IMR-90 (cell line): ENCODE measurements around the gene FIBCD1. TPM values are rescaled to one million over a fixed set of nuclear protein-coding genes. Genes with fewer than 3 reads are reported as not detected.

ENCODE experiments used
- ATAC-seq: fragments of 200-7000 bp; cut with Tn5 transposase; 2 replicates; pipeline ENCODE4 v1.9.1; 2020; ENCODE audit warnings: low read depth, mild to moderate bottlenecking, moderate library complexity
- BruUV-seq: library from RNA; stranded (reverse); fragments of 400-500 nt; replicated peaks from 2 replicates; lab custom pipeline; 2021; lab: Mats Ljungman, UMichigan
- CTCF ChIA-PET: fragments of 300-600 bp; formaldehyde crosslinking; extraction: SDS; loops from one replicate; lab custom pipeline; 2021; ENCODE audit warnings: antibody characterized with exemption; lab: Yijun Ruan, JAX
- POLR2A ChIA-PET: fragments of 300-600 bp; sonication (Branson Sonifier 250); formaldehyde crosslinking; loops from one replicate; lab custom pipeline; 2022; ENCODE audit warnings: antibody characterized with exemption; ENCODE audit not compliant: unreplicated experiment; lab: Charles Lee
- DNase-seq: peaks from one replicate; pipeline ENCODE4 v3.0.0; 2013
- H2AFZ ChIP-seq: replicated peaks from 2 replicates; pipeline ENCODE3; 2013; ENCODE audit warnings: low read length, mild to moderate bottlenecking; ENCODE audit not compliant: poor library complexity
- H2AK5ac ChIP-seq: 2 replicates; pipeline ENCODE4 v1.6.1; 2013; ENCODE audit warnings: low read depth, low read length, inconsistent platforms
- H2AK9ac ChIP-seq: replicated peaks from 2 replicates; pipeline ENCODE3; 2013; ENCODE audit warnings: mild to moderate bottlenecking, low read depth, low read length, moderate library complexity; ENCODE audit not compliant: poor library complexity
- H2BK120ac ChIP-seq: 2 replicates; pipeline ENCODE4 v1.6.1; 2013; ENCODE audit warnings: low read depth, low read length, inconsistent platforms
- H2BK15ac ChIP-seq: 3 replicates; pipeline ENCODE4 v1.6.1; 2013; ENCODE audit warnings: low read depth, low read length, inconsistent platforms
- H2BK20ac ChIP-seq: 2 replicates; pipeline ENCODE4 v1.6.1; 2013; ENCODE audit warnings: low read depth, mild to moderate bottlenecking, inconsistent platforms, low read length, moderate library complexity
- H2BK5ac ChIP-seq: 2 replicates; pipeline ENCODE4 v1.6.1; 2013; ENCODE audit warnings: mild to moderate bottlenecking, low read depth, low read length, inconsistent platforms; ENCODE audit not compliant: poor library complexity, severe bottlenecking
- H3K14ac ChIP-seq: replicated peaks from 2 replicates; pipeline ENCODE4 v1.6.1; 2013; ENCODE audit warnings: low read depth, low read length, inconsistent platforms
- H3K18ac ChIP-seq: 2 replicates; pipeline ENCODE4 v1.6.1; 2013; ENCODE audit warnings: low read depth, low read length, control low read depth
- H3K23ac ChIP-seq: 2 replicates; pipeline ENCODE4 v1.6.1; 2013; ENCODE audit warnings: low read depth, low read length, inconsistent platforms
- H3K27ac ChIP-seq: 2 replicates; pipeline ENCODE4 v1.5.1; 2013; ENCODE audit warnings: mild to moderate bottlenecking, control low read depth, low read length; ENCODE audit not compliant: insufficient read depth
- H3K27me3 ChIP-seq: 2 replicates; pipeline ENCODE4 v1.6.1; 2013; ENCODE audit warnings: low read length; ENCODE audit not compliant: control insufficient read depth, insufficient read depth
- H3K36me3 ChIP-seq: 2 replicates; pipeline ENCODE4 v1.6.1; 2013; ENCODE audit warnings: low read length, mixed read lengths; ENCODE audit not compliant: control insufficient read depth, insufficient read depth
- H3K4ac ChIP-seq: 2 replicates; pipeline ENCODE4 v1.6.1; 2013; ENCODE audit warnings: low read depth, low read length, inconsistent platforms
- H3K4me1 ChIP-seq: 2 replicates; pipeline ENCODE4 v1.6.1; 2013; ENCODE audit warnings: low read length, mixed read lengths; ENCODE audit not compliant: control insufficient read depth, insufficient read depth
- H3K4me2 ChIP-seq: 2 replicates; pipeline ENCODE4 v1.6.1; 2013; ENCODE audit warnings: low read depth, mild to moderate bottlenecking, control low read depth, low read length, moderate library complexity
- H3K4me3 ChIP-seq: 2 replicates; pipeline ENCODE4 v1.5.1; 2013; ENCODE audit warnings: low read depth, mild to moderate bottlenecking, control low read depth, low read length, moderate library complexity; ENCODE audit not compliant: insufficient read depth
- H3K56ac ChIP-seq: 2 replicates; pipeline ENCODE4 v1.6.1; 2013; ENCODE audit warnings: low read length, inconsistent platforms; ENCODE audit not compliant: insufficient read depth; ENCODE audit errors: extremely low read depth
- H3K79me1 ChIP-seq, 2 experiments: 2 replicates each; pipeline ENCODE4 v1.6.1; 2013; ENCODE audit warnings: low read length in 2 of 2, inconsistent platforms in 1 of 2, low read depth in 1 of 2
- H3K9ac ChIP-seq: 2 replicates; pipeline ENCODE4 v1.6.1; 2013; ENCODE audit warnings: low read depth, low read length, control low read depth
- H3K9me1 ChIP-seq: 2 replicates; pipeline ENCODE4 v1.6.1; 2013; ENCODE audit warnings: low read length, inconsistent platforms; ENCODE audit not compliant: insufficient read depth
- H3K9me3 ChIP-seq: 2 replicates; pipeline ENCODE4 v1.6.1; 2013; ENCODE audit warnings: low read length; ENCODE audit not compliant: control insufficient read depth, insufficient read depth
- H4K20me1 ChIP-seq: 2 replicates; pipeline ENCODE4 v1.6.1; 2013; ENCODE audit warnings: low read length, inconsistent platforms; ENCODE audit not compliant: insufficient read depth
- H4K5ac ChIP-seq: 2 replicates; pipeline ENCODE4 v1.6.1; 2013; ENCODE audit warnings: mild to moderate bottlenecking, low read depth, low read length, control low read depth
- H4K8ac ChIP-seq, 2 experiments: 2 replicates each; pipeline ENCODE4 v1.6.1; 2013; ENCODE audit warnings: low read depth in 2 of 2, low read length in 2 of 2, control low read depth in 1 of 2, inconsistent platforms in 1 of 2
- H4K91ac ChIP-seq: 2 replicates; pipeline ENCODE4 v1.6.1; 2013; ENCODE audit warnings: low read depth, low read length, inconsistent platforms; ENCODE audit not compliant: insufficient read depth
- BHLHE40 ChIP-seq: fragments of 150-350 bp; IDR thresholded peaks from 2 replicates; pipeline ENCODE4 v1.6.1; 2016; ENCODE audit warnings: mild to moderate bottlenecking, low read depth, low read length
- CEBPB ChIP-seq: IDR thresholded peaks from 2 replicates; pipeline ENCODE4 v1.6.1; 2012; ENCODE audit warnings: low read depth, low read length, improper control_type of control experiment
- CHD1 ChIP-seq: IDR thresholded peaks from 2 replicates; pipeline ENCODE4 v1.6.1; 2012; ENCODE audit warnings: low read depth, low read length, improper control_type of control experiment
- CTCF ChIP-seq: conservative IDR thresholded peaks from 2 replicates; pipeline ENCODE4 v1.5.1; 2012; ENCODE audit warnings: mild to moderate bottlenecking, low read depth, low read length, improper control_type of control experiment
- FOS ChIP-seq: fragments of 150-350 bp; IDR thresholded peaks from 2 replicates; pipeline ENCODE4 v1.6.1; 2016; ENCODE audit warnings: low read depth, low read length
- MAFK ChIP-seq: IDR thresholded peaks from 2 replicates; pipeline ENCODE4 v1.6.1; 2012; ENCODE audit warnings: low read depth, low read length, improper control_type of control experiment
- MXI1 ChIP-seq: IDR thresholded peaks from 2 replicates; pipeline ENCODE4 v1.6.1; 2012; ENCODE audit warnings: low read depth, mild to moderate bottlenecking, low read length, moderate library complexity, borderline replicate concordance
- NFE2L2 ChIP-seq: fragments of 150-350 bp; IDR thresholded peaks from 2 replicates; pipeline ENCODE4 v1.6.1; 2016; ENCODE audit warnings: low read depth, mild to moderate bottlenecking, low read length
- POLR2A ChIP-seq: IDR thresholded peaks from 2 replicates; pipeline ENCODE4 v1.6.1; 2012; ENCODE audit warnings: mild to moderate bottlenecking, low read depth, low read length
- RAD21 ChIP-seq: IDR thresholded peaks from 2 replicates; pipeline ENCODE4 v1.6.1; 2012; ENCODE audit warnings: low read length, improper control_type of control experiment
- WGBS, 2 experiments: methylation state at CpG; one replicate each; pipeline versions ENCODE4 v1.1.5 to v1.1.7; 2013; ENCODE audit warnings: missing lambda C conversion rate in 2 of 2; ENCODE audit not compliant: insufficient read length in 1 of 2; ENCODE audit errors: extremely low coverage in 2 of 2; 5-methylcytosine and 5-hydroxymethylcytosine counted together
- dilution Hi-C: fragments of 300-500 bp; cut with HindIII; formaldehyde crosslinking; loops from one replicate; pipeline ENCODE4 v1.14.3; 2018; ENCODE audit warnings: low sequenced_read_pairs; ENCODE audit not compliant: unreplicated experiment
- in situ Hi-C: fragments of 300-500 bp; cut with MboI; formaldehyde crosslinking; loops from 3 replicates; pipeline ENCODE4 v1.14.3; 2019; ENCODE audit warnings: low sequenced_read_pairs, inconsistent platforms, mixed read lengths
- intact Hi-C: fragments of 100-400 bp; cut with micrococcal nuclease; formaldehyde crosslinking; loops from 2 replicates; pipeline ENCODE4 v1.10.0; 2022
- polyA plus RNA-seq, 3 experiments: library from polyadenylated mRNA; depleted of rRNA; stranded (reverse); fragments of >200 nt; gene quantifications; 2 replicates each; pipeline ENCODE4 v1.2.3, GENCODE V29; 2012; ENCODE audit warnings: low replicate concordance in 1 of 3
- total RNA-seq: library from RNA; depleted of rRNA; stranded (reverse); fragments of >200 nt; gene quantifications from 2 replicates; pipeline ENCODE4 v1.2.3, GENCODE V29; 2012

The FIBCD1 gene
- total and polyA plus RNA-seq, 2 of the 4 experiments (the other 2 are of a cell fraction) = 1.1 to 10.1 TPM

DNA sequence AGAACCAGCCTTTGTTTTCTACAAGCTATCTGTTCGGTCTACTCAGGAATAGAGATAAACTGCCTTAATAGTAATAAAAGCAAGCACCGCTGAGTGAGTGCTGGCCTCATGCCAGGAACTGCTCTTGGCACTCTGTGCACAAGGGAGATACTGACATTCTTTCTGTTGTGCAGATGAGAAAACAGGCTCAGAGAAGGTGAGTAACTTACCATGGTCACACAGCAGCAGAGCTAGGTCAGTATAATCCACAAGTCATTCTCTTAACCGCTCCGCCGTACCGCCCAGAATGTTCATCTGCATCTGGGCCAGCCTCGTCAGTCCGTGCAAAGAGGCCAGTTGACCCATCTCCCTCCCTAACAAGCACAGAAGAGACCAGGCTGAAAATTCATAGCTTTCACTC is 69.8 kb downstream of the FIBCD1 start:
- Histone ChIP-seq H3K4me1 (peaks cover 2% of the 10 kb centered on the region; the same call in 1 of the 2 replicates), H4K91ac (no peak overlapping the region), H3K4me3 (no peak overlapping the region), H4K5ac (no peak overlapping the region), H2BK15ac (no peak overlapping the region), H3K9me1 (no peaks in the 10 kb centered on the region), H2BK5ac (no peak overlapping the region), H3K9me3 (no peaks in the 10 kb centered on the region), H2BK20ac (no peak overlapping the region), H3K18ac (no peak overlapping the region), H3K4me2 (no peak overlapping the region), H3K56ac (no peak overlapping the region), H2BK120ac (no peak overlapping the region), H2AK9ac (no peak overlapping the region), H3K27me3 (no peaks in the 10 kb centered on the region), H2AK5ac (no peak overlapping the region), H2AFZ (no peak overlapping the region), H3K36me3 (peaks cover 56% of the 10 kb centered on the region), H3K4ac (no peak overlapping the region), H4K8ac (no peak overlapping the region), H3K27ac (no peak overlapping the region), H3K23ac (no peak overlapping the region), H3K14ac (no peak overlapping the region), H3K79me1 (peaks cover 45 to 94% of the 10 kb centered on the region in 2 experiments), H3K9ac (no peak overlapping the region), H4K20me1 (peaks cover 56% of the 10 kb centered on the region)
- ATAC-seq (no peak), DNase-seq (peak; percentile 42)
- ChIA-PET CTCF (interaction anchor here (0.8 to 1.7 kb wide), 7 partner anchors 11 to 177 kb away, joined by 3 to 11 read pairs (median 5); no protein-coding TSS in a partner anchor), POLR2A (no interaction called here)
- intact Hi-C loops (no loop called here), dilution Hi-C loops (no loop called here), in situ Hi-C loops (no loop called here)
- 20% methylated on average over 1 of the region's 8 CpGs; no CpG with 5 or more reads in 1 of the 2 experiments for WGBS, 2 experiments
- BruUV-seq = no TSS peak
- no peak for TF ChIP-seq POLR2A
- TF ChIP-seq NFE2L2 = no peak
- TF ChIP-seq CTCF = no peak
- TF ChIP-seq MXI1 = no peak
- no peak for TF ChIP-seq CEBPB
- TF ChIP-seq FOS = no peak
- TF ChIP-seq CHD1 = no peak
- no peak for TF ChIP-seq MAFK
- no peak for TF ChIP-seq BHLHE40
- TF ChIP-seq RAD21 = no peak
